Measurements from ENCODE around the gene AGTPBP1.

The AGTPBP1 gene

GRCh38 chr9:85744480-85744879 is 2.7 kb upstream of the AGTPBP1 start:
- DNase-seq (ENCODE audit: low read depth in 2 of 2), result no peak
- H3K4me3 ChIP-seq (replicated peaks in 1 of 2; ENCODE audit: low read depth in 2 of 2, low read length in 2 of 2), result no peak overlapping the region
- no peak for TF ChIP-seq CTCF (IDR thresholded peaks at IDR 0.05; ENCODE audit: low read depth, low read length)

- H3K4me3 ChIP-seq (replicated peaks in 1 of 2; ENCODE audit: low read depth in 2 of 2, low read length in 2 of 2), result no peak overlapping the region
- peak; percentile 73 to 94 for DNase-seq (ENCODE audit: low read depth in 2 of 2)
- TF ChIP-seq CTCF (IDR thresholded peaks at IDR 0.05; ENCODE audit: low read depth, low read length), result no peak
Measured at GRCh38 chr9:85743275-85744128, 1.7 kb upstream of the AGTPBP1 start.

- TF ChIP-seq CTCF (IDR thresholded peaks at IDR 0.05; ENCODE audit: low read depth, low read length), result no peak
- H3K4me3 ChIP-seq (replicated peaks in 1 of 2; ENCODE audit: low read depth in 2 of 2, low read length in 2 of 2), result peak overlapping the region; percentile 64 to 92
- peak; percentile 66 to 90 for DNase-seq (ENCODE audit: low read depth in 2 of 2)
Measured at GRCh38 chr9:85742597-85742936, 813 bp upstream of the AGTPBP1 start.

GRCh38 chr9:85741095-85741874 is 469 bp downstream of the AGTPBP1 start:
- peak overlapping the region; percentile 90 to 92 for H3K4me3 ChIP-seq (replicated peaks in 1 of 2; ENCODE audit: low read depth in 2 of 2, low read length in 2 of 2)
- no peak for TF ChIP-seq CTCF (IDR thresholded peaks at IDR 0.05; ENCODE audit: low read depth, low read length)
- DNase-seq (ENCODE audit: low read depth in 2 of 2), result peak in 1 of 2 donors; percentile 30

- H3K4me3 ChIP-seq (replicated peaks in 1 of 2; ENCODE audit: low read depth in 2 of 2, low read length in 2 of 2), result peak overlapping the region; percentile 90 to 92
- no peak for TF ChIP-seq CTCF (IDR thresholded peaks at IDR 0.05; ENCODE audit: low read depth, low read length)
- DNase-seq (ENCODE audit: low read depth in 2 of 2), result peak; percentile 26 to 45
Measured at GRCh38 chr9:85740787-85741094, 1.0 kb downstream of the AGTPBP1 start.

GRCh38 chr9:85738509-85738908 is 3.2 kb downstream of the AGTPBP1 start:
- no peak for DNase-seq (ENCODE audit: low read depth in 2 of 2)
- H3K4me3 ChIP-seq (replicated peaks in 1 of 2; ENCODE audit: low read depth in 2 of 2, low read length in 2 of 2), result no peak overlapping the region
- no peak for TF ChIP-seq CTCF (IDR thresholded peaks at IDR 0.05; ENCODE audit: low read depth, low read length)
